Left lobe of liver (tissue), 2 donors: ENCODE results near the gene HHEX. TPM values are rescaled to one million over a fixed set of nuclear protein-coding genes. Genes with fewer than 3 reads are reported as not detected.
A peak's percentile ranks its signal among the peaks of the same experiment; 100 is the strongest.
"Not testable (repeated sequence)": the region's sequence is repeated elsewhere in the genome, so short reads cannot be mapped to it uniquely, and the experiment has no call there.

Experiments
- ATAC-seq: fragments of 200-7000 bp; cut with Tn5 transposase; one replicate; pipeline ENCODE4 v1.9.1; 2020; ENCODE audit warnings: mild to moderate bottlenecking, moderate library complexity
- DNase-seq: peaks from one replicate; pipeline ENCODE4 v3.0.0-alpha.2; 2020; ENCODE audit warnings: low spot score
- total RNA-seq: library from RNA; stranded (reverse); gene quantifications from one replicate; pipeline ENCODE4 v1.2.1, GENCODE V29; 2021
- donor health status: DM: no; HTN: no; CAD: no; lungs with moderate emphysema.
- donor health status: DM: no; HTN: yes; CAD: no.

HHEX gene
- 47.4 TPM for total RNA-seq

- ATAC-seq (peak; percentile 80), DNase-seq (peak; percentile 87)
Observed at GRCh38 chr10:92689663-92690210, at the start of gene HHEX. TSS of gene HHEX (plus strand) at chr10:92689955. CDS start at chr10:92689987, 32 bp downstream.

- DNase-seq, result no peak
- ATAC-seq, result peak; percentile 90
Observed at GRCh38 chr10:92640107-92640506, 49.6 kb upstream of the HHEX start.

DNA sequence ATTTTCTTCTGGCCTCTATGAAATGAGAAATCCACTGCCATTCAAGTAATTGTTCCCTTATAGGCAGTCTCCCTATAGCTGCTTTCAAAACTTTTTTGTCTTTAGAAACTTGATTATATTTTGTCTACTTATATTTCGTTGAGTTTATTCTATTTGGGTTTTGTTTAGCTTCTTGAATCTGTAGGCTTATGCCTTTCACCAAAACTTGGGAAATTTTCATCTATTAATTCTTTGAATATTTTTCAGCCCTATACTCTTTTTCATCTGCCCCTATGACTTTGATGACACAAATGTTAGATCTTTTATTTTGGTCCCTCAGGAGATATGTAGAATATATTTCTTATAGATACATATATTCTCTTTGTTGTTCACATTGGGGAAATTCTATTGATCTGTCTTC lies 48.3 kb upstream of the HHEX start:
- no peak for DNase-seq
- ATAC-seq, result no peak

GRCh38 chr10:92644921-92645320 lies 44.8 kb upstream of the HHEX start:
- ATAC-seq, result no peak

DNA sequence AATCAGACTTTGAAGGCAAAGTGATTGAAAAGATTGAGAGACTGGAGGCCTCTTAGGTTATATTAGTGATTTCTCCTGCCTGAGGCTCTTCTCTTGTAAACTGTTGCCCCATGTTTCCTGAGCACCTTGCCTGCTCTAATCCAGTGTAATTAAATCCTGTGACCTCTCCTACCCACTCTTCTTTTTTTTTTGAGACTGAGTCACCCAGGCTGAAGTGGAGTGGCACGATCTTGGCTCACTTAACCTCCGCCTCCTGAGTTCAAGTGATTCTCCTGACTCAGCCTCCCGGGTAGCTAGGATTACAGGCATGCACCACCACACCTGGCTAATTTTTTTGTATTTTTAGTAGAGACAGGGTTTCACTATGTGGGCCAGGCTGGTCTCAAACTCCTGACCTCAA lies 38.9 kb upstream of the HHEX start:
- not testable (repeated sequence) for ATAC-seq, DNase-seq

More at GRCh38 chr10:92644921-92645320, 44.8 kb upstream of the HHEX start:
- DNase-seq, result no peak

DNA sequence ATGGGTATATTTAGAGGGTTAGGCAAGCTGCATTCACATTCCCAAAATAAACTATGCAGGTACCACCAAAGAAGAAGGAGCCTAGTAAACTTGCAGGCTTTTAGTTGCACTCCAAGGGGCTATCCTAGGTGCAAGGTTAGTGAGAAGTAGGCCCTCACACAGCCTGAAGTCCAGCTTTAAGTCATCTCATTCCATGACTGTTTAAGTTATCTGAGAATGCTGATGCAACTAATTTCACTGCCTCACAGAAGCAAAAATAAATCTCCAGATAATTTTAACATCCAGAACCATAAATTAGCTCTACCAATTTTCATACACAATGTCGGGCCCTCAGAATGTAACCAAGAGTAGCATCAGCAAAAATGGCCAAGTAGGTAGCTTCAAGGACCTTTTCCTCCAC lies 34.3 kb upstream of the HHEX start:
- DNase-seq (no peak), ATAC-seq (no peak)

DNA sequence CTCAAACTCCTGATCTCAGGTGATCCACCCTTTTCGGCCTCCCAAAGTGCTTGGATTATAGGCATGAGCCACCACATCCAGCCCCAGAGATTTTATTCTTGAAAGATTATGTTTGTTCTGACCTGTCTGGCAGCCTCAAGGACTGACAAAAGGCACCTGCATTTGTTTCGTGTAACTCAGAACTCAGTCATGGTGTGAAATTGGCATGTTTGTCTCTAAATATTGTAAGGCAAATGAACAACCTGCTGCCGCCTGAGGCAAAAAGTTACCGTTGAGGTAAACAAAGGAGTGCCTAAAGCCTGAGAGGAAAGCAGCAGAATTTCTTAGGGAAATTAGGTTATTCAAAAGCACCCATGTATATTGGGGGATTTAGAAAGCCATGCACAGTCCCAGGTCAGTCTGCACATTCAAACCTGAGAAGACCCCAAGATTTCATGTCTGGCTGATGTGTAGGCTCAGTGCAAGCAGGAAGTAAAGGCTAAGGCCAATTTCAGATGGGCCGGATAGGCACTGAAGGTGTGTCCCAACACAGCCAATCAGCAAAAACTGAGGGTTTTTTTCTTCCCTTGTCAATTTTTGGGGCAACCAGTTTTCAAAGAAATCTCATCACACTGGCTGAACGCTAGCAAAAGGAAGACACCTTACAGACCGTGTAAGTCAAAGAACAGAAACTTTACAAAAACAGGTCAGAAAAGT lies 33.3 kb upstream of the HHEX start:
- DNase-seq, result no peak
- no peak for ATAC-seq

GRCh38 chr10:92657024-92657423 lies 32.7 kb upstream of the HHEX start:
- DNase-seq, result no peak

GRCh38 chr10:92662848-92663247 lies 26.9 kb upstream of the HHEX start:
- ATAC-seq, result no peak
- DNase-seq, result no peak

More at GRCh38 chr10:92657024-92657423, 32.7 kb upstream of the HHEX start:
- no peak for ATAC-seq

DNA sequence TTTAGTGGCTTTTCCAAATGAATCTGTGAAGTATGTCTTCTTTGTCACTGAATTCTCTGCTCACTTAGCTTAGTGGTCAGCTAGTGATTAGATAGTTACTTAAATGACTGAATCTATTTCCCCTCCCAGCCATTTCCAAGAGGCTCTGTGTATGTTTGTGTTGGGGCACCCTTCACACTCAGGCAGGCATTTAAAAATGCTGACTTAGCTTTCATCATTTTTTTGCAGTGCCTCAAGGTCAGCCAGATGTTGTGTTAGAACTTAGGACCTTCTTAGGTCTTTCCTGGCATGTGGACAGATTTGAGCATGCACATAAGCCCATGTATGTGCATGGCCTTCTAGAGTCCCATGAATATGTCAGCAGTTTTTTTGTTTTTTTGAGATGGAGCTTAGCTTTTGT lies 25.4 kb upstream of the HHEX start:
- DNase-seq (no peak), ATAC-seq (no peak)

DNA sequence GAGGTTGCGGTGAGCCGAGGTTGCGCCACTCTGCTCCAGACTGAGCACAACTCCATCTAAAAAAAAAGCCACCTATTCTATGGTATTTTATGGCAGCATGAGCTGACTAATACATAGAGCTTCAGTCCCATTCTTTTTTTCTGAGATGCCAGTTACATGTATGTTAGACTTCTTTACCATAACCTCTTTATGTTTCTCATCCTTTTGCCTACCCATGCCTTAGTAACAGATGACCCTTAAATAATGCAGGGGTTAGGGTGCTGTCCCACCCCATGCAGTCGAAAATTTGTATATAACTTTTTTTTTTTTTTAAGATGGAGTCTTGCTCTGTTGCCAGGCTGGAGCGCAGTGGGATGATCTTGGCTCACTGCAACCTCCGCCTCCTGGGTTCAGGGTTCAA lies 22.7 kb upstream of the HHEX start:
- DNase-seq, result no peak
- no peak for ATAC-seq

GRCh38 chr10:92677708-92678107 lies 12.0 kb upstream of the HHEX start:
- DNase-seq (no peak), ATAC-seq (no peak)

GRCh38 chr10:92678206-92678605 lies 11.5 kb upstream of the HHEX start:
- ATAC-seq, result no peak
- DNase-seq, result no peak

DNA sequence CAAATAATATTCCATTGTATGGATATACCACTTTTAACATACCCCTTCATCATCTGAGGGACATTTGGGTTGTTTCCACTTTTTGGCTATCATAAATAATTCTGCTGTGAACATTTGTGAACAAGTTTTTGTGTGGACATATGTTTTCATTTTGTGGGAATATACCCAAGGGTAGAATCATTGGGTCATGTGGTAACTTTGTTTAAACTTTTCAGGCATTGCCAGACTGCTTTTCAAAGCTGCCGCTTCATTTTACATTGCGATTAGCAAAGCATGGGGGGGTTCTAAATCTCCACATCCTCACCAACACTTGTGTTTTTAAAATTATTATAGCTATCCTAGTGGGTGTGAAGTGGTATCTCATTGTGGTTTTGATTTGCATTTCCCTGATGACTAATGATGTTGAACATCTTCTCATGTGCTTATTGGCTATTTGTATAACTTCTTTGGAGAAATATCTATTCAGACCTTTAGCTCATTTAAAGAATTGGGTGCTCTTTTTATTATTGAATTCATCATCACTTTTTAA lies 8.4 kb upstream of the HHEX start:
- ATAC-seq (no peak), DNase-seq (no peak)

DNA sequence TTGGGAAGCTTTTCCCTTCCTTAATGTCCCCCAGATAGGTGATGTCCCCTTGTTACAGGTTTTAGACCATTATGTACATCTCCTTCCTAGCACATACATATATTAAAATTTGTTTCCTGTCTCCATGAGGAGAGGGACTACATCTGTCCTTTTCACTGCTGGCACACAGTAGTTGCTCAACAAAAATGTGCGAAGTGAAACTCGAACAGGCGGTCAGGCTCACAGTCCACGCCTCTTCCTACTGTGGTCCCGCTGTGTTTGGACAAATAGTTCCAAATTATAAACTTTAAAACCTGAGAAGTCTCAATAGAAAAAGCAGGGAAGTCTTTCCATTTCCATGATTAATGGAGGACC lies 1.2 kb upstream of the HHEX start:
- DNase-seq, result no peak
- ATAC-seq, result no peak

GRCh38 chr10:92688927-92689662 lies 660 bp upstream of the HHEX start:
- peak; percentile 82 for DNase-seq
- ATAC-seq, result peak; percentile 56

DNA sequence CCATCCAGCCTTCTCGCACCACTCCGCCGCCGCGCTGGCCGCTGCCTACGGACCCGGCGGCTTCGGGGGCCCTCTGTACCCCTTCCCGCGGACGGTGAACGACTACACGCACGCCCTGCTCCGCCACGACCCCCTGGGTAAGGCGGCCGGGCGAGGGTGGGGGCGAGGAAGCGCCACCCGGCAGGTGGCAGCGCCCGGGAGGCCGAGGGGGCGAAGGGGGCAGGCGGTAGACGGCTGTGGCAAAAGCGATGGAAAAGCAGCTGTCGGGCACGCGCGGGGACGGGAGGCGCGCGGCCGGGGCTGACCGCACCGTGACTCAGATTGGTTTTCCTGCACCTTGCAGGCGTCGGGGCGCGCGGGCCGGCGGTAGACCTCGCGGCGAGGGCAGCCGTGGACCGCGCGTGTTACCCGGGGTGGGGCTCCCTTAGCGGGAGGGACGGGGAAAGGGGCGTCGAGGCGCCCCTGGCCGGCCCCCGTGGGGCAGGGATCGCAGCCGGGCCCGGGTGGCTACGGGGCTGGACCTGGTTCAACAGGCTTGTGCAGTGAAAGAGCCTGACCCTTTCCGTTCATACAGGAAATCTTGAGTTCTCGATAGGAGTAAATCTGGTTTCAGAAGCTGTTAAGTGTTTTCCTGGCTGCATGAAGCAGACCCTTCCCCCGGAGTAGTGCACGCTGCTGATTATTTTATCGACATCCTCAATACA lies 608 bp downstream of the HHEX start:
- ATAC-seq, result peak; percentile 30
- peak; percentile 73 for DNase-seq

- ATAC-seq (no peak), DNase-seq (peak; percentile 53)
Observed at GRCh38 chr10:92690915-92691590, 1.3 kb downstream of the HHEX start.

DNA sequence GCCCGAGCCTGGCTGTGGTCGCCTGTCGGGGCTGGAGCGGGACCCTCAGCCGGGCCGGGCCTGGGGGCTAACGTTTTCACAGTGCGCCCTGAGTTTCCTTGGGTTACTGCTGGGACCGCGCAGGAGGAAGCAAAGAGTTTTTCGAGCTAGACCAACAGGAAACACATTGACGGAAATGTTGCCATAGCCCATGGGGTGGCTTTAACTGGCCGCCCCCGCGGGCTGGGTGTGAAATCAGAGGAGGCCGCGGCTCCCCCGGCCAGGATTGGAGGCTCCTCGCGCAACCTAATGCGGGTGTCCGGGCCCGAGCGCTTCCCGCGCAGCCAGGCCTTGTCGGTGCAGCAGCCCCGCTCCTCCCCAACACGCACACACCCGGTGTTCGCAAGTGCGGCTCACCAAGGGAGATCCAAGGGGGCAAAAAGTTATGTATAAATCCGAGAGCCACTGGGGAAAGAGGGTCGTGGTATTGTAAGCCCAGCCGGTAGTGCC lies 1.9 kb downstream of the HHEX start:
- DNase-seq (peak; percentile 61), ATAC-seq (no peak)

GRCh38 chr10:92692080-92692671 lies 2.4 kb downstream of the HHEX start:
- DNase-seq (peak; percentile 60), ATAC-seq (no peak)
